Neural cell (in vitro differentiated cells): ENCODE measurements around the gene KIF20B. TPM values are rescaled to one million over a fixed set of nuclear protein-coding genes. Genes with fewer than 3 reads are reported as not detected.

Source experiments
- H2AFZ ChIP-seq: fragments of 200-600, 300-800 bp; sonication (generic), shearing (Covaris generic); 2 replicates; pipeline ENCODE4 v1.6.0; 2014; ENCODE audit warnings: low read depth, mild to moderate bottlenecking, antibody characterized with exemption, low read length, moderate library complexity
- H3F3A ChIP-seq: fragments of 200-600 bp; shearing (Covaris generic); 2 replicates; pipeline ENCODE4 v1.6.1; 2016; ENCODE audit warnings: mild to moderate bottlenecking, moderate library complexity, mixed read lengths, antibody characterized with exemption, low read length; ENCODE audit not compliant: insufficient read depth, poor library complexity, severe bottlenecking
- H3K27ac ChIP-seq: fragments of 200-600, 300-800 bp; sonication (generic), shearing (Covaris generic); 2 replicates; pipeline ENCODE4 v1.5.1; 2014; ENCODE audit warnings: mild to moderate bottlenecking, low read length, moderate library complexity
- H3K27me3 ChIP-seq: fragments of 300-800, 200-600 bp; sonication (generic), shearing (Covaris generic); 2 replicates; pipeline ENCODE4 v1.6.0; 2014; ENCODE audit warnings: mild to moderate bottlenecking, low read depth, low read length, moderate library complexity; ENCODE audit not compliant: insufficient read depth
- H3K36me3 ChIP-seq: fragments of 300-800, 200-600 bp; sonication (generic), shearing (Covaris generic); 2 replicates; pipeline ENCODE4 v1.5.1; 2014; ENCODE audit warnings: mild to moderate bottlenecking, antibody characterized with exemption, low read length, moderate library complexity; ENCODE audit not compliant: insufficient read depth
- H3K4me2 ChIP-seq: fragments of 300-800, 200-600 bp; sonication (generic), shearing (Covaris generic); 2 replicates; pipeline ENCODE4 v1.6.0; 2014; ENCODE audit warnings: mild to moderate bottlenecking, low read length
- H3K4me3 ChIP-seq: fragments of 300-800, 200-600 bp; sonication (generic), shearing (Covaris generic); 2 replicates; pipeline ENCODE4 v1.5.1; 2014; ENCODE audit warnings: mild to moderate bottlenecking, low read length, moderate library complexity
- H3K79me2 ChIP-seq: fragments of 200-600 bp; shearing (Covaris generic); replicated peaks from 2 replicates; pipeline ENCODE4 v1.6.0; 2014; ENCODE audit warnings: mild to moderate bottlenecking, low read length, moderate library complexity; ENCODE audit not compliant: insufficient read depth
- H3K9ac ChIP-seq: fragments of 300-800, 200-600 bp; sonication (generic), shearing (Covaris generic); 2 replicates; pipeline ENCODE4 v1.6.1; 2016; ENCODE audit warnings: mild to moderate bottlenecking, low read length, mixed read lengths
- H3K9me2 ChIP-seq: fragments of 200-600 bp; shearing (Covaris generic); 2 replicates; pipeline ENCODE4 v1.6.1; 2016; ENCODE audit warnings: mild to moderate bottlenecking, low read length, mixed read lengths; ENCODE audit not compliant: insufficient read depth
- H3K9me3 ChIP-seq: fragments of 200-600, 300-800 bp; sonication (generic), shearing (Covaris generic); 2 replicates; pipeline ENCODE4 v1.6.1; 2016; ENCODE audit warnings: mild to moderate bottlenecking, mixed run types, low read length, moderate library complexity, mixed read lengths
- H4K20me1 ChIP-seq: fragments of 200-600 bp; shearing (Covaris generic); 2 replicates; pipeline ENCODE4 v1.6.1; 2016; ENCODE audit warnings: mild to moderate bottlenecking, mixed run types; ENCODE audit not compliant: insufficient read depth
- CTCF ChIP-seq: fragments of 450-650 bp; IDR thresholded peaks from 2 replicates; pipeline ENCODE4 v1.5.1; 2014; ENCODE audit warnings: antibody characterized with exemption, mild to moderate bottlenecking, moderate library complexity; ENCODE audit not compliant: poor library complexity, severe bottlenecking
- EP300 ChIP-seq: fragments of 450-650 bp; conservative IDR thresholded peaks from 2 replicates; pipeline ENCODE4 v1.6.1; 2014; ENCODE audit warnings: antibody characterized with exemption, mild to moderate bottlenecking, moderate library complexity; ENCODE audit not compliant: poor library complexity, severe bottlenecking
- EZH2 ChIP-seq: fragments of 200-600, 300-800 bp; shearing (Covaris generic), sonication (generic); IDR thresholded peaks from 2 replicates; pipeline ENCODE4 v1.6.1; 2014; ENCODE audit warnings: antibody characterized with exemption, low read length, borderline replicate concordance, mild to moderate bottlenecking; ENCODE audit not compliant: insufficient read depth, poor library complexity, severe bottlenecking
- MXI1 ChIP-seq: fragments of 450-650 bp; conservative IDR thresholded peaks from 2 replicates; pipeline ENCODE4 v1.6.1; 2014; ENCODE audit warnings: antibody characterized with exemption, mild to moderate bottlenecking; ENCODE audit not compliant: poor library complexity, severe bottlenecking
- POLR2AphosphoS5 ChIP-seq: IDR thresholded peaks from 2 replicates; pipeline ENCODE4 v1.6.1; 2012
- RAD21 ChIP-seq: fragments of 450-650 bp; conservative IDR thresholded peaks from 2 replicates; pipeline ENCODE4 v1.6.1; 2014; ENCODE audit warnings: antibody characterized with exemption, mild to moderate bottlenecking, moderate library complexity
- REST ChIP-seq: IDR thresholded peaks from 2 replicates; pipeline ENCODE4 v1.6.1; 2012; ENCODE audit warnings: borderline replicate concordance
- SMC3 ChIP-seq: fragments of 450-650 bp; conservative IDR thresholded peaks from 2 replicates; pipeline ENCODE4 v1.6.1; 2014; ENCODE audit warnings: antibody characterized with exemption, mild to moderate bottlenecking, moderate library complexity; ENCODE audit not compliant: poor library complexity
- TAF1 ChIP-seq: IDR thresholded peaks from 2 replicates; pipeline ENCODE4 v1.6.1; 2012; ENCODE audit warnings: low read depth
- polyA plus RNA-seq: library from polyadenylated mRNA; depleted of rRNA; stranded (reverse); fragments of >200 nt; gene quantifications from 2 replicates; pipeline ENCODE4 v1.2.3, GENCODE V29; 2014

Gene KIF20B
- polyA plus RNA-seq, 1 donor from 2014 or later = 3.9 TPM

GRCh38 chr10:89700923-89701241 is 508 bp upstream of the KIF20B start:
- TF ChIP-seq TAF1 = no peak
- no peak for TF ChIP-seq POLR2AphosphoS5
- no peak for TF ChIP-seq SMC3
- no peak for TF ChIP-seq CTCF
- TF ChIP-seq MXI1 = no peak
- no peak for TF ChIP-seq REST
- no peak for TF ChIP-seq EP300
- TF ChIP-seq RAD21 = no peak
- TF ChIP-seq EZH2 = no peak
- Histone ChIP-seq H3K36me3 (no peaks in the 10 kb centered on the region), H3K79me2 (peaks cover 34% of the 10 kb centered on the region), H3K9me2 (no peaks in the 10 kb centered on the region), H3K27me3 (no peaks in the 10 kb centered on the region), H3K9me3 (no peaks in the 10 kb centered on the region), H2AFZ (peak overlapping the region; percentile 93), H3K9ac (peak overlapping the region; percentile 79), H3F3A (no peaks in the 10 kb centered on the region), H3K4me3 (peak overlapping the region; percentile 90), H3K27ac (peak overlapping the region; percentile 87), H3K4me2 (peak overlapping the region; percentile 95), H4K20me1 (no peaks in the 10 kb centered on the region)

GRCh38 chr10:89702121-89702480 is 711 bp downstream of the KIF20B start:
- TF ChIP-seq EZH2 (no peak), MXI1 (no peak), SMC3 (no peak), CTCF (no peak), EP300 (no peak), REST (no peak), POLR2AphosphoS5 (no peak), RAD21 (no peak), TAF1 (no peak)
- H3K9ac ChIP-seq = peak overlapping the region; percentile 47
- H3K4me3 ChIP-seq = peak overlapping the region; percentile 90
- no peaks in the 10 kb centered on the region for H4K20me1 ChIP-seq
- H2AFZ ChIP-seq = peak overlapping the region; percentile 5
- no peaks in the 10 kb centered on the region for H3K9me2 ChIP-seq
- peak overlapping the region; percentile 90 for H3K4me2 ChIP-seq
- H3K79me2 ChIP-seq = peaks cover 34% of the 10 kb centered on the region
- no peaks in the 10 kb centered on the region for H3K27me3 ChIP-seq
- H3K9me3 ChIP-seq = no peaks in the 10 kb centered on the region
- H3K27ac ChIP-seq = no peak overlapping the region
- no peaks in the 10 kb centered on the region for H3F3A ChIP-seq
- H3K36me3 ChIP-seq = no peaks in the 10 kb centered on the region
